ENCODE measurements around the gene SYVN1.
A peak's percentile ranks its signal among the peaks of the same experiment; 100 is the strongest.
"Not testable (repeated sequence)": the region's sequence is repeated elsewhere in the genome, so short reads cannot be mapped to it uniquely, and the experiment has no call there.

SYVN1 gene

GRCh38 chr11:65134240-65134951 lies at the start of gene SYVN1:
Gene SYVN1, minus strand, starts transcription at chr11:65134519. Its CDS starts 918 bp downstream, at chr11:65133601.
- peak; percentile 79 for DNase-seq
- in situ Hi-C loops (cut with HindIII; ENCODE audit: low pct_ligation_motif_present, low pct_unique_long_range_greater_than_20kb, low sequenced_read_pairs): no loop called here

GRCh38 chr11:65183201-65183891 lies 49.0 kb upstream of the SYVN1 start:
- no peak for DNase-seq
- in situ Hi-C loops (cut with HindIII; ENCODE audit: low pct_ligation_motif_present, low pct_unique_long_range_greater_than_20kb, low sequenced_read_pairs): no loop called here

GRCh38 chr11:65182258-65183170 lies 48.2 kb upstream of the SYVN1 start:
- DNase-seq: peak; percentile 27
- in situ Hi-C loops (cut with HindIII; ENCODE audit: low pct_ligation_motif_present, low pct_unique_long_range_greater_than_20kb, low sequenced_read_pairs): no loop called here

- in situ Hi-C loops (cut with HindIII; ENCODE audit: low pct_ligation_motif_present, low pct_unique_long_range_greater_than_20kb, low sequenced_read_pairs): no loop called here
- DNase-seq: peak; percentile 88
Measured at GRCh38 chr11:65181569-65182257, 47.4 kb upstream of the SYVN1 start, which contains the start of gene CAPN1. Gene CAPN1, plus strand, starts transcription at chr11:65181928. Its CDS starts 774 bp downstream, at chr11:65182702.

GRCh38 chr11:65180877-65181568 lies 46.7 kb upstream of the SYVN1 start:
- DNase-seq: peak; percentile 66
- in situ Hi-C loops (cut with HindIII; ENCODE audit: low pct_ligation_motif_present, low pct_unique_long_range_greater_than_20kb, low sequenced_read_pairs): no loop called here

DNA sequence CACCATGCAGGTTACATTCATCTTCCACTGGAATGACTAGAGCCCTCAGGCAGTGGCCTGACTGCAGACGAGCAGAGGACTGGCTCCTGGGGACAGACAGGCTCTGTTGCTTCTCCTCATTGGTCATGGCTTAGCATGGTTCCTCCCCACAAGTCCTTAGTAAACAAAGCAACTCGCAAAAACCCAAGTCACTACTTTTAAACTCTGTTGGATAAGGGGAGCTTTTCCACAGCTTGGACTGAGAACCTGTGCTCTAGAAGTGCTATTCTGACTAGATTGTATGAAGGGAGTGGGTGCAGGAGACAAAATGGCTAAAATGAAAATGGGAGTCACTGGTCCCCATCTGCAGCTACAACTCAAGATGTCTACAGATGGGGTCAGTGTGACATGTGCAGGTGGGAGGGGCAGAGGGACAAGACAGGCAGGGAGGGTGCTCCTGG lies 40.3 kb upstream of the SYVN1 start:
- DNase-seq; in situ Hi-C loops (cut with HindIII; ENCODE audit: low pct_ligation_motif_present, low pct_unique_long_range_greater_than_20kb, low sequenced_read_pairs): not testable (repeated sequence)

GRCh38 chr11:65172600-65172999 lies 38.3 kb upstream of the SYVN1 start:
- in situ Hi-C loops (cut with HindIII; ENCODE audit: low pct_ligation_motif_present, low pct_unique_long_range_greater_than_20kb, low sequenced_read_pairs): no loop called here
- DNase-seq: no peak

GRCh38 chr11:65170058-65170534 lies 35.8 kb upstream of the SYVN1 start, which contains the start of gene SPDYC:
Gene SPDYC, plus strand, starts transcription at chr11:65170233. Its CDS starts 1,125 bp downstream, at chr11:65171358.
- no peak for DNase-seq
- in situ Hi-C loops (cut with HindIII; ENCODE audit: low pct_ligation_motif_present, low pct_unique_long_range_greater_than_20kb, low sequenced_read_pairs): no loop called here

DNA sequence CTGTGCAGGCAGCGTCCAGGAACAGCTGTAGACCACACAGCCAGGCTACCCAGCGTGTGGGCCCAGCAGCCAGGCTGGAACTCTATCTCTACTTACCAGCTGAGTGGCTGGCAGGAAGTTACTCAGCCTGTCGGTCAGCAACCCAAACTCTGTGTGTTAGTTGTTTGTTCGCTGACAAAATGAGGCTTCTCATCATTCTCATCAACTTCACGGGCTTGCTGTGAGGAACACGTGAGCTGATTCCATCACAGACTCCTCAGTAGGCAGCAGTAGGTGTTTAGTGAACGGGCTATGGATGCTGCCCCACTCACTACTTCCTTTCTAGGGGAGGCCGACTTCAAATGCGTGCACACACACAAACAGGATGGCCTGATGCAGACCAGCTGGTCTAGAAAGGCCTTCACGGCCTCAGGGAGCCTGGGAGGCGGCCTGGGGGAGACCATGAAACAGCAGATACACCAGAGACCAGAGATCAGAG lies 34.9 kb upstream of the SYVN1 start:
- in situ Hi-C loops (cut with HindIII; ENCODE audit: low pct_ligation_motif_present, low pct_unique_long_range_greater_than_20kb, low sequenced_read_pairs): no loop called here
- DNase-seq: no peak

GRCh38 chr11:65167656-65168055 lies 33.3 kb upstream of the SYVN1 start:
- no peak for DNase-seq

DNA sequence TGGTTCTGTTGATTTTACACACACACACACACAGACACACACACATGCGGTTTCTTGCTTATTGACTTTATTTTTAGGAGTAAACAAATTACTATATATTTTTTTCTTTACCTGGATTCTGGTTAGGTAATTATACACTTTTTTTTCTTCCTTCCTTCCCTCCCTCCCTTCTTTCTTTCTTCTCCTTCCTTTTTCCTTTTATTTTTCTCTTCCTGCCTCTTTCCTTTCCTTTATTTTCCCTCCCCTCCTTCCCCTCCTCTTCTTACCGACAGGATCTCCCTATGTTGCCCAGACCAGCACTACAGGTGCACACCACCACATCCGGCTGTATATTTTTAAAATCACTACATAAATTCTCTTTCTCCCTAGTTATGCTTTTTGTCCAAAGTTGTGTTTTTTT lies 32.6 kb upstream of the SYVN1 start:
- DNase-seq: no peak
- in situ Hi-C loops (cut with HindIII; ENCODE audit: low pct_ligation_motif_present, low pct_unique_long_range_greater_than_20kb, low sequenced_read_pairs): no loop called here

More at GRCh38 chr11:65167656-65168055, 33.3 kb upstream of the SYVN1 start:
- in situ Hi-C loops (cut with HindIII; ENCODE audit: low pct_ligation_motif_present, low pct_unique_long_range_greater_than_20kb, low sequenced_read_pairs): no loop called here

- DNase-seq: no peak
- in situ Hi-C loops (cut with HindIII; ENCODE audit: low pct_ligation_motif_present, low pct_unique_long_range_greater_than_20kb, low sequenced_read_pairs): no loop called here
Measured at GRCh38 chr11:65165410-65166317, 31.3 kb upstream of the SYVN1 start.

DNA sequence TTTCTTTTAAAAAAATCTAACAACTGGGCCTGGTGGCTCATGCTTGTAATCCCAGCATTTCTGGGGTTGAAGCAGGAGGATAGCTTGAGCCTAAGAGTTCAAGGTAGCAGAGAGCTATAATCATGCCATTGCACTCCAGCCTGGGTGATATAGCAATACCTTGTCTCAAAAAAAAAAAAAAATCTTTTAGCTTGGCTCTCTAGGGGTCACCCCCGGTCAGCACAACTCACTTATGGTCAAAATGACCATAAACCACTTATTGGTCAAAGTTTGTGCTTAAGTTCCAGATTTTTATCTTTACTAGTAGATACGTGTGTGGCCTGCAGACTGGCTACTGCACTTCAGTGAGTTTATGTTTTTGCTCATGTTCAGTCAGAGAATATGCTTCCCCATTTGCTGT lies 29.4 kb upstream of the SYVN1 start:
- in situ Hi-C loops (cut with HindIII; ENCODE audit: low pct_ligation_motif_present, low pct_unique_long_range_greater_than_20kb, low sequenced_read_pairs): no loop called here

GRCh38 chr11:65160643-65161042 lies 26.3 kb upstream of the SYVN1 start:
- DNase-seq: no peak
- in situ Hi-C loops (cut with HindIII; ENCODE audit: low pct_ligation_motif_present, low pct_unique_long_range_greater_than_20kb, low sequenced_read_pairs): no loop called here

More for the DNA sequence above, 29.4 kb upstream of the SYVN1 start:
- no peak for DNase-seq

GRCh38 chr11:65159012-65159411 lies 24.7 kb upstream of the SYVN1 start:
- in situ Hi-C loops (cut with HindIII; ENCODE audit: low pct_ligation_motif_present, low pct_unique_long_range_greater_than_20kb, low sequenced_read_pairs): no loop called here
- DNase-seq: no peak

DNA sequence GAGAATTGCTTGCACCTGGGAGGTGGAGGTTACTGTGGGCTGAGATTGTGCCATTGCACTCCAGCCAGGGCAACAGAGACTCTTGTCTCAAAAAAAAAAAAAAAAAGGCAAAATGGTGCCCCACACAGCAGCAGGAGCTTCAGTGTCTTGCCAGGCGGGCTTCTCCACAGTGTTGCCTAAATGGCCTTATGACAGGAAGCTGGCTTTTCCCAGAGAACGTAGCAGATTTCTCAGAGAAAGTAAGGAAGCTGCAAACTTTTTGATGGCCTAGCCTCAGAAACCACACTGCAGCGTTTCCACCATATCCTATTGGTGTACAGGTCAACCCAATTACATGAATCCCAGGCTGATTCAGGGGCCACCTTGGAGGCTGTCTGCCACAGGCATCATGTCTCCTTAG lies 23.0 kb upstream of the SYVN1 start:
- in situ Hi-C loops (cut with HindIII; ENCODE audit: low pct_ligation_motif_present, low pct_unique_long_range_greater_than_20kb, low sequenced_read_pairs): no loop called here
- no peak for DNase-seq
